Measurements from ENCODE around the gene GALNT13. TPM values are rescaled to one million over a fixed set of nuclear protein-coding genes. Genes with fewer than 3 reads are reported as not detected.

The GALNT13 gene
- polyA plus RNA-seq, 3 donors = not detected

DNA sequence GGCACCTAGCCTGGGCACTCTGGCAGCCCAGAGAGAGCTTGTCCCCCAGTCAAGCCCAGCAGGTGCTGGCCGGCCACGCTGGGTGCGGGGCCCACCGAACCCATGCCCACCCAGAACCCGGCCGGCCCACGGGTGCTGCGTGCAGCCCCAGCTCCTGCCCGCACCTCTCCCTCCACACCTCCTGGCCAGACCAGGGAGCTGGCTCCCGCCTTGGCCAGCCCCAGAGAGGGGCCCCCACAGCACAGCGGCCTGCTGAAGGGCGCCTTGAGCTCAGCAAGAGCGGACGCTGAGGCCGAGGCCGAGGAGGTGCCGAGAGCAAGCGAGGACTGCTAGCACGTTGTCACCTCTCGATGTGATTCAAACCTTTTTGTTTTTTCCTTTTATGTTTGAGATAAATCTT is 419.8 kb downstream of the GALNT13 start:
- H2AFZ ChIP-seq (ENCODE audit: insufficient read depth, low read depth, low read length, poor library complexity, severe bottlenecking) = no peak overlapping the region
- WGBS (ENCODE audit: insufficient coverage) = 98% methylated on average over 10 of the region's 20 CpGs
- no peak for DNase-seq
- H3K79me2 ChIP-seq (ENCODE audit: insufficient read depth, low read length) = no peaks in the 10 kb centered on the region
- Mint-ChIP-seq H3K36me3 (no peaks in the 10 kb centered on the region), H3K27me3 (ENCODE audit: low read depth in 3 of 3) (peaks cover 0 to 5% (median 0%) of the 10 kb centered on the region in 3 donors), H3K9me3 (peaks cover 9 to 34% (median 14%) of the 10 kb centered on the region in 7 donors), H3K4me3 (no peak overlapping the region), H3K27ac (no peak overlapping the region), H3K4me1 (no peaks in the 10 kb centered on the region)
- TF ChIP-seq, protein P1, sequence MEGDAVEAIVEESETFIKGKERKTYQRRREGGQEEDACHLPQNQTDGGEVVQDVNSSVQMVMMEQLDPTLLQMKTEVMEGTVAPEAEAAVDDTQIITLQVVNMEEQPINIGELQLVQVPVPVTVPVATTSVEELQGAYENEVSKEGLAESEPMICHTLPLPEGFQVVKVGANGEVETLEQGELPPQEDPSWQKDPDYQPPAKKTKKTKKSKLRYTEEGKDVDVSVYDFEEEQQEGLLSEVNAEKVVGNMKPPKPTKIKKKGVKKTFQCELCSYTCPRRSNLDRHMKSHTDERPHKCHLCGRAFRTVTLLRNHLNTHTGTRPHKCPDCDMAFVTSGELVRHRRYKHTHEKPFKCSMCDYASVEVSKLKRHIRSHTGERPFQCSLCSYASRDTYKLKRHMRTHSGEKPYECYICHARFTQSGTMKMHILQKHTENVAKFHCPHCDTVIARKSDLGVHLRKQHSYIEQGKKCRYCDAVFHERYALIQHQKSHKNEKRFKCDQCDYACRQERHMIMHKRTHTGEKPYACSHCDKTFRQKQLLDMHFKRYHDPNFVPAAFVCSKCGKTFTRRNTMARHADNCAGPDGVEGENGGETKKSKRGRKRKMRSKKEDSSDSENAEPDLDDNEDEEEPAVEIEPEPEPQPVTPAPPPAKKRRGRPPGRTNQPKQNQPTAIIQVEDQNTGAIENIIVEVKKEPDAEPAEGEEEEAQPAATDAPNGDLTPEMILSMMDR (IDR thresholded peaks at IDR 0.05) = no peak
- no peaks in the 10 kb centered on the region for H3K36me3 ChIP-seq (replicated peaks in 1 of 2; ENCODE audit: control insufficient read depth in 1 of 2, insufficient read depth in 2 of 2, low read length in 2 of 2)
- H3K27me3 ChIP-seq (ENCODE audit: control insufficient read depth in 2 of 2, insufficient read depth in 2 of 2, low read length in 2 of 2) = no peaks in the 10 kb centered on the region
- H3K4me1 ChIP-seq (ENCODE audit: control insufficient read depth in 1 of 2, insufficient read depth in 2 of 2, low read length in 2 of 2) = no peaks in the 10 kb centered on the region
- H3K9me3 ChIP-seq (replicated peaks in 1 of 2; ENCODE audit: control insufficient read depth in 1 of 2, insufficient read depth in 1 of 2, low read length in 2 of 2) = peaks cover 34 to 37% of the 10 kb centered on the region in 2 donors
- H4K20me1 ChIP-seq (ENCODE audit: insufficient read depth, low read length) = no peaks in the 10 kb centered on the region
- no peak overlapping the region for H3K4me2 ChIP-seq (replicated peaks; ENCODE audit: extremely low read depth, low read length, poor library complexity, severe bottlenecking)
- intact Hi-C loops (cut with micrococcal nuclease) = no loop called here
- H3K4me3 ChIP-seq (replicated peaks in 1 of 3; ENCODE audit: low read depth in 2 of 3, low read length in 3 of 3) = no peak overlapping the region
- no peak overlapping the region for H3K9ac ChIP-seq (ENCODE audit: insufficient read depth, low read length, poor library complexity, severe bottlenecking)
- no peak overlapping the region for H3K27ac ChIP-seq (ENCODE audit: low read depth in 1 of 2, low read length in 2 of 2)

DNA sequence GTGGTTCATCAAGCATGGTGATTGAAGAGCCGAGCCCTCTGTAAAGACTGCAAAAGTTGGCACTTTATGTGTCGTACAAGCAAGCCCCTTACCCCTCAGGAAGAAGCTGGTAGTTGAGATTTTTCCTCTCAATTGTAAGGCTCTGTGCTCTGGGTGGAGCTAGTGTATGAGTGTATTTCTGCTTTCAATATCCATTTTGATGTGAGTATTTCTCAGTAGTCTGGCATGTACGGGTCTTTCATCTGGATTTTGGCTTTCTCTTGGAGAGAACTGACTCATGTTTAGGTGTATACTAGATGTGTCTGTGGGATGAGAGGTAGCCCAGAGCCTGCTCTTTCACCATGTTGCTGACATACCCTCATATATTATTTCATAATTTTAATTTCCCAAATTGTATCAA is 420.2 kb downstream of the GALNT13 start:
- no peaks in the 10 kb centered on the region for H3K79me2 ChIP-seq (ENCODE audit: insufficient read depth, low read length)
- Mint-ChIP-seq H3K9me3 (peaks cover 8 to 30% (median 14%) of the 10 kb centered on the region in 7 donors), H3K4me3 (no peak overlapping the region), H3K27ac (no peak overlapping the region), H3K36me3 (no peaks in the 10 kb centered on the region), H3K4me1 (no peaks in the 10 kb centered on the region), H3K27me3 (ENCODE audit: low read depth in 3 of 3) (peaks cover 0 to 3% (median 0%) of the 10 kb centered on the region in 3 donors)
- no peak for DNase-seq
- no peak overlapping the region for H3K4me3 ChIP-seq (replicated peaks in 1 of 3; ENCODE audit: low read depth in 2 of 3, low read length in 3 of 3)
- no peak overlapping the region for H3K27ac ChIP-seq (ENCODE audit: low read depth in 1 of 2, low read length in 2 of 2)
- H3K27me3 ChIP-seq (ENCODE audit: control insufficient read depth in 2 of 2, insufficient read depth in 2 of 2, low read length in 2 of 2) = no peaks in the 10 kb centered on the region
- TF ChIP-seq, protein P1 (IDR thresholded peaks at IDR 0.05) = no peak
- no peak overlapping the region for H2AFZ ChIP-seq (ENCODE audit: insufficient read depth, low read depth, low read length, poor library complexity, severe bottlenecking)
- no peak overlapping the region for H3K4me2 ChIP-seq (replicated peaks; ENCODE audit: extremely low read depth, low read length, poor library complexity, severe bottlenecking)
- no peak overlapping the region for H3K9ac ChIP-seq (ENCODE audit: insufficient read depth, low read length, poor library complexity, severe bottlenecking)
- intact Hi-C loops (cut with micrococcal nuclease) = no loop called here
- peaks cover 29 to 33% of the 10 kb centered on the region in 2 donors for H3K9me3 ChIP-seq (replicated peaks in 1 of 2; ENCODE audit: control insufficient read depth in 1 of 2, insufficient read depth in 1 of 2, low read length in 2 of 2)
- no peaks in the 10 kb centered on the region for H3K36me3 ChIP-seq (replicated peaks in 1 of 2; ENCODE audit: control insufficient read depth in 1 of 2, insufficient read depth in 2 of 2, low read length in 2 of 2)
- no peaks in the 10 kb centered on the region for H4K20me1 ChIP-seq (ENCODE audit: insufficient read depth, low read length)
- H3K4me1 ChIP-seq (ENCODE audit: control insufficient read depth in 1 of 2, insufficient read depth in 2 of 2, low read length in 2 of 2) = no peaks in the 10 kb centered on the region
- no CpG with 5 or more reads among the region's 3 CpGs for WGBS (ENCODE audit: insufficient coverage)

All from CD14-positive monocyte (primary cell).